ENCODE results near the gene INPP5B.
"Not testable (repeated sequence)": the region's sequence is repeated elsewhere in the genome, so short reads cannot be mapped to it uniquely, and the experiment has no call there.

INPP5B gene

DNA sequence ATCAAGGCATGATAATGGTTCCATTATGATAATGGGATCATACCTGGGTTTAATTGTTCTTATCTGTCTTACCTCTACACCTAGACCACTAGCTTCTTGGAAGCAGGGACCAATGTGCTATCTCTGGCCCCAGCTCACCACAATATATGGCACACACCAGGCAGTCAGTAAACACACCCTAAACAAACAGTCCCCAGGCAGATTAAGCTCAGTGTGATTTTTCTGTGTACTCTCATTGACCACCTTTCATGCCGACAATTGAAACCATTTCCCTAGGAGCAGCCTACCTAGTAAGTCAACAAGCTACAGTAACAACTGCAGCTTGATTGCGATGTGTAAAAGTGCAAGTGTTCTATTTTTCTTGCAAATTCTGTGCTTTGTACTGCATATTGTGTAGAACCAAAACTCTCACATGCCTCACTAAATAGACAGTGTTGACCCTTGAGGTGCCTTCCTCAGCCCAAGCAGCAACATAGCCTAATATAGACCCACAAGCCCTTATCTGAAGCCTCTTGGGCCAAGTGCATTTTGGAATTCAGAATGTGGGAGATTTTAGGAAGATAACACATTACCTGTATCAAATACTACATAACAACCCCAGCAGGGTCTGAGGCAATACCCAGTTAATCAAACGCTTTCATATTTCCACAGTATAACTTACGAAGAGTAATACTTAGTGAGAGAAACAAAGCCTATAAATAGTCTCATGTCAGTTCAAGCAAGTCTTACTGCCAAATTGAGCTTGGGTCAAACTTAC lies 32.0 kb downstream of the INPP5B start:
- no peak for DNase-seq (ENCODE audit: low read depth, low spot score)

DNA sequence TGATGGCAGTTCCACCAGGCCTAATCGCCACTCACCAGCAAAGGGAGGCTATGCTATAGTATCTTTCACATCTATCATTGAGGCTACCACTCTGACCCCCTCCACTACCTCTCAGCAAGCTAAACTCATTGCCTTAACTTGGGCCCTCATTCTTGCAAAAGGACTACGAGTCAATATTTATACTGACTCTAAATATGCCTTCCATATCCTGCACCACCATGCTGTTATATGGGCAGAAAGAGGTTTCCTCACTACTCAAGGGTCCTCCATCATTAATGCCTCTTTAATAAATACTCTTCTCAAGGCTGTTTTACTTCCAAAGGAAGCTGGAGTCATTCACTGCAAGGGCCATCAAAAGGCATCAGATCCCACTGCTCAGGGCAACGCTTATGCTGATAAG lies 35.4 kb downstream of the INPP5B start:
- DNase-seq (ENCODE audit: low read depth, low spot score): not testable (repeated sequence)

DNA sequence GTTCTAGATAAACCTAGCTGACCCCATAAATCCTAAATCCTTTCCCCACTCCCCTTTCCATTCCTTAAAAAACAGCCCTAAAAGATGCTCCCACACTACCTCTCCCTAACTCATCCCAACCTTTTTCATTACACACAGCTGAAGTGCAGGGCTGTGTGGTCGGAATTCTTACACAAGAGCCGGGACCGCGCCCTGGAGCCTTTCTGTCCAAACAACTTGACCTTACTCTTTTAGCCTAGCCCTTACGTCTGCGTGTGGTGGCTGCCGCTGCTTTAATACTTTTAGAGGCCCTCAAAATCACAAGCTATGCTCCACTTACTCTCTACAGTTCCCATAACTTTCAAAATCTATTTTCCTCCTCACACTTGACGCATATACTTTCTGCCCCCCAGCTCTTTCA lies 36.0 kb downstream of the INPP5B start:
- not testable (repeated sequence) for DNase-seq (ENCODE audit: low read depth, low spot score)

DNA sequence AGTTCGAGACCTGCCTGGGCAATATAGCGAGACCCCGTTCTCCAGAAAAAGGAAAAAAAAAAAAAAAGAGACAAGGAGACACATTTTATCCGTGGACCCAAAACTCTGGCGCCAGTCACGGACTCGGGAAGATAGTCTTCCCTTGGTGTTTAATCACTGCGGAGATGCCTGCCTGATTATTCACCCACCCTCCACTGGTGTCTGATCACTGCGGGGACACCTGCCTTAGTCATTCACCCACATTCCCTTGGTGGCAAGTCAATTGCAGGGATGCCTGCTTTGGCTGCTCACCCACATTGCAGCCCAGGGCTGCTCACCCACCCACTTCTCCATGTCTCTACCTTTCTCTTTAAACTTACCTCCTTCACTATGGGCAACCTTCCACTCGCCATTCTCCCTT lies 38.3 kb downstream of the INPP5B start:
- DNase-seq (ENCODE audit: low read depth, low spot score): not testable (repeated sequence)

DNA sequence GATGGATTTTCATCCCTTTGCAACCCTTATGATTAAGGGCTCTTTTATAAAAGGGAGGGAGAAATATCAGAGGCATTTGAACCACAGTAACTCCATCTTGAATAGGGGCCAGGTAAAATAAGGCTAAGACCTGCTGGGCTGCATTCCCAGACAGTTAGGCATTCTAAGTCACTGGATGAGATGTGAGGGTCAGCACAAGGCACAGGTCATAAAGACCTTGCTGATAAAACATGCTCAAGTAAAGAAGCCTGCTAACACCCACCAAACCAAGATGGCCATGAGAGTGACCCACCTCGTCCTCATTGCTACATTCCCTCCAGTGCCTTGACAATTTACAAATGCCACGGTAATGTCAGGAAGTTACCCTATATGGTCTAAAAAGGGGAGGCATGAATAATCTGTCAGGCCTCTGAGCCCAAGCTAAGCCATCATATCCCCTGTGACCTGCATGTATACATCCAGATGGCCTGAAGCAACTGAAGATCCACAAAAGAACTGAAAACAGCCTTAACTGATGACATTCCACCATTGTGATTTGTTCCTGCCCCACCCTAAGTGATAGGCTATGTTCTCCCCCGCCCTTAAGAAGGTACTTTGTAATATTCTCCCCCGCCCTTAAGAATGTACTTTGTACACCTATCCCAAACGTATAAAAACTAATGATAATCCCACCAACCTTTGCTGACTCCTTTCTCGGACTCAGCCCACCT lies 39.3 kb downstream of the INPP5B start:
- DNase-seq (ENCODE audit: low read depth, low spot score): not testable (repeated sequence)

DNA sequence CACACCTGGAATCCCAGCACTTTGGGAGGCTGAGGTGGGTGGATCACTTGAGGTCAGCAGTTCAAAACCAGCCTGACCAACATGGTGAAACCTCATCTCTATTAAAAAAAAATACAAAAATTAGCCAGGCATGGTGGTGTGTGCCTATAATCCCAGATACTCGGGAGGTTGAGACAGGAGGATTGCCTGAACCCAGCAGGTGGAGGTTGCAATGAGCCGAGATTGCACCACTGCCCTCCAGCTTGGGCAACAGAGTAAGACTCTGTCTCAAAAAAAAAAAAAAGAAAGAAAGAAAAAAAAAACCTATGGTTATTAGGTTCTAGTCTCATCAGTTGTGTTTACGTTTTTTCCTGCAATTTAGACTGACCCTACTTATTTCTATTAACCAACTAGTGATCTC lies 40.3 kb downstream of the INPP5B start:
- DNase-seq (ENCODE audit: low read depth, low spot score): not testable (repeated sequence)

DNA sequence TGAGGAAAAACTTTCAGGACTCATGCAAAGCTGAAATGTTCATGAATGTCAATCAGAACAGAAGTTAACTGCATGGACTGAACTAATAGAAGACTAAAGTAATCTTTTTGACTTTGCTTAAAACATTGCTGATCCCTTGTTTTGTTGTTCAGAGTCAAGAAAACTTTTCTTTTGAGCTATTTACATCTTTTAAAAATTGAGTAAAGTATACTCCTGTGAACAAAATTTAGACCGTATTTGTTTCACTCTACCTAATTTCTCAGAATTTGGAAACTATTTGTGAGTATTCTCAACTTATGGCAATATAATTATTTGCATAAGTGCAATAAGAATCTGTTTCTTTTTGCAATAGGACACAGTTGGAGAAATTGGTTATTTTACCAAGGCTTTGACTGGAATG lies 41.1 kb downstream of the INPP5B start:
- DNase-seq (ENCODE audit: low read depth, low spot score): no peak

DNA sequence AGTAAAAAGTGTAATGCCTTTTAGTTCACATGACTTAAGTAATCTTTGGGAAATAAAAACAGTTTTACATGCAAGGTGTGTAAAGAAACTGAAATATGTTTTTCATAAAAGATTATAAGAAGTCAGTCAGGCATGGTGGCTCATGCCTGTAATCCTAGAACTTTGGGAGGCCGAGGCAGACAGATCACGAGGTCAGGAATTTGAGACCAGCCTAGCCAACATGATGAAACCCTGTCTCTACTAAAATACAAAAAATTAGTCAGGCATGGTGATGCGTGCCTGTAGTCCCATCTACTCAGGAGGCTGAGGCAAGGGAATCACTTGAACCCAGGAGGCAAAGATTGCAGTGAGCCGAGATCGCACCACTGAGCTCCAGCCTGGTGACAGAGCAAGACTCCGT lies 42.9 kb downstream of the INPP5B start:
- DNase-seq (ENCODE audit: low read depth, low spot score): not testable (repeated sequence)

DNA sequence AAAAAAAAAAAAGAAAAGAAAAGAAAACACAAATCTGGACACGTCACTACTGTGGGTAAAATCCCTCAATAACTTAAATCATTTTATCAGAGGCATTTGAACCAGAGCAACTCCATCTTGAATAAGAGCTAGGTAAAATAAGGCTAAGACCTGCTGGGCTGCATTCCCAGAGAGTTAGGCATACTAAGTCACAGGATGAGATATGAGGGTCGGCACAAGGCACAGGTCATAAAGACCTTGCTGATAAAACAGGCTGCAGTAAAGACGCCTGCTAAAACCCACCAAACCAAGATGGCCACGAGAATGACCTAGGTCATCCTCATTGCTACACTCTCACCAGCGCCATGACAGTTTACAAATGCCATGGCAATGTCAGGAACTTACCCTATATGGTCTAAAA lies 43.9 kb downstream of the INPP5B start:
- DNase-seq (ENCODE audit: low read depth, low spot score): no peak

DNA sequence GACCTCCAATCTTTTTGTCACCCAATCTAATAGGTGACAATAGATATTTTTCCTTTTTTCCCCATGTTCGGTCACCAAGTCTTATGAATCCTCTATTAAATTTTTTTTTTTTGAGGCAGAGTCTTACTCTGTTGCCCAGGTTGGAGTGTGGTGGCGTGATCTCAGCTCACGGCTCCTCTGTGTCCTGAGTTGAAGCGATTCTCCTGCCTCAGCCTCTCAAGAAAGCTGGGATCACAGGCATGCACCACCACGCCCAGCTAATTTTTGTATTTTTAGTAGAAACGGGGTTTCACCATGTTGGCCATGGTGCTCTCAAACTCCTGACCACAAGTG lies 45.0 kb downstream of the INPP5B start:
- no peak for DNase-seq (ENCODE audit: low read depth, low spot score)

DNA sequence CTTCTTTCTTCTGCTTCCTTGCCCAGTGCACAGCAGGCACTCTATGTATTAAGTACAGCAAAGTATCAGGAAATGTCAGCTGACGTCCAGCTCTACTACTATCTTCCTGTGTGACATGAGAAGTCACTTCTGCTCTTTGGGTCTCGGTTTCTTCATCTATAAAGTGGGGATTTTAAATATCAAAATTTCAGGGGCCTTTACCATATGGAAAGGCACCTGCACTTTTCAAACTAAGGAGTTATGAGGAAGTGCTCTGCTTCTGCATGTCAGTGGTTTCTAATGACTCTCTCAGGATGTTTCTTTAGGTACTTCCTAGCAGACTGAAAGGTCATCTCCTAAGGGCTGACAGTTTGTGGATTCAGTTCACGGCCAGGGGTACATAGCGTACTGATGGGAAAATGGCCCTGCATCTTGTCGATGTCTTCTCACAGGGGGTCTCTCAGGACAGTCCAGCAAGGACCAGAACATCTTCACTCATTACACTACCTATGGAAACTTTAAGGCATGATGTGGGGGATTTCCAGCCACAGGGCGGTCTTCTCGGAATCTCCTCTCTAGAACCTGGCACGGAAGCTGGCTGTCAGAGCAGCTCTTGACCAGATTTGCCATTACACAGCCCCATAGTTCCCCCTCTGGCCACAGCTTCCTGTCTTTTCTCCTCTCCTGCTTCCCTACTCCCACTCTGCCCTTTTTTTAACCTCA lies 45.5 kb downstream of the INPP5B start:
- DNase-seq (ENCODE audit: low read depth, low spot score): no peak

DNA sequence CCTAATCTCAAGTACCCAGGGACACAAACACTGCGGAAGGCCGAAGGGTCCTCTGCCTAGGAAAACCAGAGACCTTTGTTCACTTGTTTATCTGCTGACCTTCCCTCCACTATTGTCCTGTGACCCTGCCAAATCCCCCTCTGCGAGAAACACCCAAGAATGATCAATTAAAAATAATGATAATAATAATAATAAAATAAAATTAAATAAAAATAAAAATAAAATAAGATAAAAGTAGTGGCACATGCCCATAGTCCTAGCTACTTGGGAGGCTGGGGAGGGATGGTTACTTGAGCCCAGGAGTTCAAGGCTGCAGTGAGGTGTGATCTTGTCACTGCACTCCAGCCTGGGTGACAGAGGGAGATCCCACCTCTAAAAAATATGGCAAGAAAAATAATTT lies 49.3 kb downstream of the INPP5B start:
- DNase-seq (ENCODE audit: low read depth, low spot score): not testable (repeated sequence)

DNA sequence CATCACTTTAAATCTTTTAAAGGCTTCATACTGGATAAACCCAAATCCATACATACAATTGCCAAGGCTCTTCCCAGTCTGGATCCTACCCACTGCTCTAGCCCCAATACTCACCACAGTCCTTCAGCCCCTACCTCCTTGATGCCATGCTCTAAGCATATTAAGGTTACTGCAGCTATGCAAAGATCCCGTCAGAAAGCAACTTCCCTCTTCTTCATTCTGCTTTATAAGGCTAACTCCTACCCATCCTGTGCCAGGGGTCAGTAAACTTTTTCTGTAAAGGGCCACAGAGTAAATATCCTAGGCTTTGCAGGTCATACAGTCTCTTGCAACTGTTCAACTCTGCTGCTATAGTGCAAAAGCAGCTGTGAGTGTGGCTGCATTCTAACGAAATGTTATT lies 53.2 kb downstream of the INPP5B start:
- DNase-seq (ENCODE audit: low read depth, low spot score): no peak

DNA sequence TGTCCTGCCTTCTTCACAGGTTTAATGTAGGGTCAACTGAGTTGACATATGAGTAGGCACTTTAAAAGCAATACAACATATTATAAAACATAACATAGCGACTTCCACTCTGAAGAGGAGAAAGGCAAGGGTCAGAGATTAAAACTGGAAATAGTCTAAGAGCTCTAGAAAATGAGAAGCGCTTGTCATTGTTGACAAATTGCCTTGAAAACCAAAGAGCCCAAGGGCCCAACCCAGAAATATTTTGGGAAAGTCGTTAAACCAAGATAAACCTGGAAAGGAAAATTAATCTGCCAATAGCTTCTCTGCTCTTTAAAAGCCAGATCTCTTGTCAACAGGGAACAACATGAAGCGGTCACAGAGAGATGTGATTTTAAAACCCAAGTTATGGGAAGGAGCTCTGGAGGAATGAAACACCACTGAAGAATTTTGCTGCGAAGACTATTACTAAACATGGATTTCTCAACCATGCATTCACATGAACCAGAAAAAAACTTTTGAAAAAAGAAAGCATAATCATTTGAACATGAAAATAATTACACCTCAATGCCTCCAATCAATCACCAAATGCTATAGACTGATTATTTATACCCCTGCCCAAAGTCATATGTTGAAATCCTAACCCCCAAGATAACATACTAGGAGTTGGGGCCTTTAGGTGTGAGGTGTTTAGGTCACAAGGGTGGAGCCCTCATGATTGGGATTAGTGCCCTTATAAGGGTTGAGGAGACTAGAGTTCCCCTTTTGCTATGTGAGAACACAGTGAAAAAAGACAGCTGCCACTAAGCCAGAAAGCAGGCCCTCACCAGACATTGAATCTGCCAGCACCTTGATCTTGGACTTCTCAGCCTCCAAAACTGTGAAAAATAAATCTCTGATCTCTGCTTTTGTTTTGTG lies 54.5 kb downstream of the INPP5B start:
- no peak for DNase-seq (ENCODE audit: low read depth, low spot score)

DNA sequence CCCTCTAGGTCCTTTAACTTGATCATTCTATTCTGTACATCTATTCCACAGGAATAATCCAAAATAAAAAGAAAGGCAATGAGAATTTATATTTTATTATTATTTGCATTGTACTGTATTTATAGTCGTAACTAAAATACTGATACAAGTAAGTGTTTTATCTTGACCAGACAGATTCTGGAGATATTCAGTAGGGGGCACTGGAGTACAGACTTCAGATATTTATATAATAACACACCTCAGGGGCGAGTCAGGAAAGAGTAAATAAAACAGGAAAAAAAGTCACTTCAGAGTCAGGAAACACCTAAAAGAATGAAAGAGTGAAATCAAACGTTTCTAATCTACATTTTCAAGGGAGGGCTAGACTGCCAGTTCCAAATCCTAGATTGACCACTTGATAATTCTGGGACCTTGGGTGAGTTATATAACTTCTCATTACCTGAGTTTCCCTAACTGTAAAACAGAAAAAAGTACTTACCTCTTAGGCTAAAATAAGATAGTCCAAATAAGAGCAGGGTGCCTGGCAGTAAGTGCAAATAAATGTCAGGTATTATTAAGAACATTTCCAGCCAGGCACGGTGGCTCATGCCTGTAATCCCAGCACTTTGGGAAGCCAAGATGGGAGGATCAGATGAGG lies 56.4 kb downstream of the INPP5B start:
- DNase-seq (ENCODE audit: low read depth, low spot score): no peak

DNA sequence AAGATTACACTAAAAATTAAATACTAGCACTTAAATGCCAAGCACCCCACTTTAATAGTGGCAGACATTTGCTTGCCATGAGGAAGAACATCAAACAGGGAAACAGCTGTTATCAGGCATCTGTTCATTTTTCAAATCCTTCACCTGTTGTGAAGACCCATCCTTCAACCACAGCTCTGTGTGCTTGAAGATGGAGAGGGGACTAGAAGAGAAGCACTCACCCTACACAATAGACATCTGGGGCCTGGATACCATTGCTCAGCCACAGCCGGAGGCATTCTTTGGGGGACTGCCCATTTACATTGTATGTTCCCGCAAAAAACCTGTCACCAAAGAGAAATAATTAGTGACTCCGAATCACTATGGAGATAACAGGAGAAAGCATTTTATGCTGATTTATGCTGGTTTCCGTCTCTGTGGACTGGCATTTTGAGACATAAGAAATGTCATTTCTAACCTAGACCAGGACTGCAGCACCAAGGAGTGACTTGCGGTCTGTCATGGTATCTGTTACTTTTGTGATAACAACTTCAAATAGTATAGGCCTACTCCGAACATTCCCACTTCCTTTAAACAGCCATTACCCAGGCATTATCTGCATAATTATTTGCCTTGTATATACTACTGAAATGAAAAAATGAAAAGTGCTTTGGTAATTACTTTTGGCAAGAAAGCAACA lies 58.7 kb downstream of the INPP5B start:
- DNase-seq (ENCODE audit: low read depth, low spot score): no peak

DNA sequence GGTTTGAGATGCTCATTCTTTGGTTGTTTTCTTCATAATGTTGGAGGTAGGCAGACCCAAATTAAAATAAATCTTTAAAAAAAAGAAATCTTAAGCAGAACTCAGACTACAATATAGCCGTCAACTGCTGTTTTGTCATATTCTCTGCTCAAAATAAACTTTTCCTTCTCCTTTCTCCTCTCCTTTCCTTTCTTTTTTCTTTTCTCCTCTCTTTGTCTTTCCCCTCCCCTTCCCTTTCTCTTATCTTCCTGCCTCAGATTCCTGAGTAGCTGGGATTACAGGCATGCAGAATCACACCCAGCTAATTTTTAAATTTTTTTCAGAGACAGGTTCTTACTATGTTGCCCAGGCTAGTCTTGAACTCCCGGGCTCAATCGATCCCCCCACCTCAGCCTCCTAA lies 62.7 kb downstream of the INPP5B start:
- DNase-seq (ENCODE audit: low read depth, low spot score): no peak

DNA sequence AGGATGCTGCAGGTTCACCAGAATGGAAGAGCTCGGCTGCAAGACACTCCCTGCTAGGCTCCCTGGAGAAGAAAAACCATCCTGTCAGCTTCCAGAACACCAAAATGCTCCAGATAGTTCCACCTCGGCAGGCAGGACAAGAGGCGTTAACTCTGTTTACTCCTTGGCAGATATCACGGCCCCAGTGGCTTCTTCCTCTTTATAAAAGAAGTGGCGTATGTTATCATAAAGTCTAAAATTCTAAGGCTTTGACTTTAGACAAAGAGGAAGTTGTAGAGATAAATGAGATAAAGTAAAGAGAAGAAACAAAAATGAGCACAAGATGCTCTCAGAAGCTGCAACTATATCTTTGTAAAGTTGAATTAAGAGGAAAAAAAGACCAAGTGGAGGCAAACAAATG lies 63.2 kb downstream of the INPP5B start:
- no peak for DNase-seq (ENCODE audit: low read depth, low spot score)

DNA sequence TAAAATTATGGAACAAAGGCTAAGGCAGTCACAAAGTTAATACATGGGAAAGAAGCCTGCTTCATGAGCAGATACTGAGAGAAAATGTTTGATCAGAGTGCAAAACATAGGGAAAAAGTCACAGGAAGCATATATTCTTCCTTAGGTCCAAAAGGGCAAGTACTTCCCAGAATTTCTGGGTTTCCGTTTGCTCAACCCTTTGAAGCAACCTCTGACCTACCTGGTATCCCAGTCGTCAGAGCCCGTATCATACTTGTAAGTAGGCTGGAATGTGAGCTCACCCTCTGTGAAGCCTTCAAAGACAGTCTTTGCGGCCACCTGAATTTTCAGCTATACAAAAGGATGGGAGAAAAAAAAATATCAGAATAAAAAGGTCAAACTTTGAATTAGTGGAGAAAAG lies 67.0 kb downstream of the INPP5B start:
- no peak for DNase-seq (ENCODE audit: low read depth, low spot score)

DNA sequence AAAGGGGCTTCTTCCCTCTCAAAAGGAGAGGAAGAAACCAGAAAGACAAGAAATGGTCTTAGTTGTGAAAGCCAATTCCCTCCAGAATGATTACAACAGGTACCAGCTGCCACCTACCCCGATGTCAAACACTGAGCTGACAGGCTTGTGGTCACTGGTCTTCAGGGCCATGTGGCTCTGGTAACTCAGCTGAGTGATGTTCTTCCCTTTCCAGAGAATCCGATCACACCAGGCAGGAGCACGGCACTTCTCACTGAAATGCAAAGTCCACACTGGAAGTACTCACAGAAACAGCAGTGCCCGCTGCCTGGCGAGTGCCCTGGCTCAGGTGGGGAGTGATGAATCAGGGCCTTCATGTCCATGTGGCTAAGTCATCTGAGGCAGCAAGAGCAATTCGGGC lies 68.8 kb downstream of the INPP5B start:
- no peak for DNase-seq (ENCODE audit: low read depth, low spot score)

DNA sequence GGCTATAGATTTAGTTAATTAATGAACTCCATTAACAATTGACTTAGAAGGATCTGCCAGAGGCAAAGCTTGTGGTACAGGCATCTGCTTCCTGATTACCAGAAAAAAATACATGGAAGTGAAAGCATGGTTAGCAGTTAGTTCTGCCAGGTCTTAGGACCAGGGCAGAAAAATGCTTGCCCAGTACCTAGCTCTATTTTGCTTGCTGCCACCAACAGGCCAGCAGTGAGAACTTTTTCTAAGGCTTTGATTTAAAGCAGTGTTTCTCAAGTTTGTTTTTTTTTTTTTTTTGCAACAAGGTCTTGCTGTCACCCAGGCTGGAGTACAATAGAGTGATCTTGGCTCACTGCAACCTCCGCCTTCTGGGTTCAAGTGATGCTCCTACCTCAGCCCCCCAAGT lies 71.0 kb downstream of the INPP5B start:
- no peak for DNase-seq (ENCODE audit: low read depth, low spot score)
